Hepatocyte (in vitro differentiated cells): ENCODE results near the gene NPAS3.

ENCODE experiments used
- CTCF ChIP-seq: fragments of 200-600 bp; sonication (generic); IDR thresholded peaks from 2 replicates; pipeline ENCODE4 v1.5.1; 2016; ENCODE audit warnings: antibody characterized with exemption, mild to moderate bottlenecking; ENCODE audit not compliant: poor library complexity
- EZH2 ChIP-seq: fragments of 200-600 bp; sonication (generic); IDR thresholded peaks from 2 replicates; pipeline ENCODE4 v1.6.1; 2016; ENCODE audit warnings: antibody characterized with exemption, mild to moderate bottlenecking, borderline replicate concordance
- EZH2phosphoT487 ChIP-seq: fragments of 200-600 bp; sonication (generic); IDR thresholded peaks from one replicate; pipeline ENCODE4 v1.6.1; 2018; ENCODE audit warnings: antibody characterized with exemption, mild to moderate bottlenecking, low read depth, moderate library complexity; ENCODE audit not compliant: unreplicated experiment, severe bottlenecking

- TF ChIP-seq CTCF (no peak), EZH2phosphoT487 (no peak), EZH2 (no peak)
Observed at GRCh38 chr14:33375196-33375595, 436.5 kb downstream of the NPAS3 start.
